GM10266 (cell line): Measurements from ENCODE around the gene NFKBIL1.
A peak's percentile ranks its signal among the peaks of the same experiment; 100 is the strongest.

Source experiments
- DNase-seq: peaks from one replicate; pipeline ENCODE4 v3.0.0; 2012; ENCODE audit errors: extremely low spot score
- TF ChIP-seq, protein P1 (sequence below): IDR thresholded peaks from 2 replicates; pipeline ENCODE4 v1.5.1; 2012; ENCODE audit warnings: mild to moderate bottlenecking, low read depth; ENCODE audit not compliant: control insufficient read depth, insufficient read depth; ENCODE audit errors: missing control alignments

The NFKBIL1 gene

DNA sequence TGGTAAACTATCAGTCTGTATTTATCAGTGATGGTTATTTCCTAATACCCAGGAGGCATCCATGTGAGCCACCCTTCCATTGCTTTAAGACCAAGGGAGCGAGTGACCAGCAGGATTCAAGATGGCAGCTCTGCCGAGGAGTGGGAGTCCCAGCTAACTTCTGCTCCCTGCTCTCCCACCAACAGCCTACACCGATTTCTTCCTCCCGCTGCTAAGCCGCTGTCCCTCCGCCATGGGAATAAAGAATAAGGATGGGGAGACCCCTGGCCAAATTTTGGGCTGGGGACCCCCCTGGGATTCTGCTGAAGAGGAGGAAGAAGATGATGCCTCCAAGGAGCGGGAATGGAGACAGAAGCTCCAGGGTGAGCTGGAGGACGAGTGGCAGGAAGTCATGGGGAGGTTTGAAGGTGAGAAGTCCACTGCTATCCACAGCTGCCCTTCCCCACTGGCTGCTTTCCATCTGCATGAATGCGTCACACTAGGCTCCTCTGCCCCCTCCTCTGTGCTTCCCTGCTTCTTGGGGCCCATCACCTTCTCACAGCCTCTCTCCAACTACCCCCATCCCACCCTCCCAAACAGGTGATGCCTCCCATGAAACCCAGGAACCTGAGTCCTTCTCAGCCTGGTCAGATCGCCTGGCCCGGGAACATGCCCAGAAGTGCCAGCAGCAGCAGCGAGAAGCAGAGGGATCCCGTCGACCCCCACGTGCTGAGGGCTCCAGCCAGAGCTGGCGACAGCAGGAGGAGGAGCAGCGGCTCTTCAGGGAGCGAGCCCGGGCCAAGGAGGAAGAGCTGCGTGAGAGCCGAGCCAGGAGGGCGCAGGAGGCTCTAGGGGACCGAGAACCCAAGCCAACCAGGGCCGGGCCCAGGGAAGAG is 10.3 kb downstream of the NFKBIL1 start:
- TF ChIP-seq, protein P1, sequence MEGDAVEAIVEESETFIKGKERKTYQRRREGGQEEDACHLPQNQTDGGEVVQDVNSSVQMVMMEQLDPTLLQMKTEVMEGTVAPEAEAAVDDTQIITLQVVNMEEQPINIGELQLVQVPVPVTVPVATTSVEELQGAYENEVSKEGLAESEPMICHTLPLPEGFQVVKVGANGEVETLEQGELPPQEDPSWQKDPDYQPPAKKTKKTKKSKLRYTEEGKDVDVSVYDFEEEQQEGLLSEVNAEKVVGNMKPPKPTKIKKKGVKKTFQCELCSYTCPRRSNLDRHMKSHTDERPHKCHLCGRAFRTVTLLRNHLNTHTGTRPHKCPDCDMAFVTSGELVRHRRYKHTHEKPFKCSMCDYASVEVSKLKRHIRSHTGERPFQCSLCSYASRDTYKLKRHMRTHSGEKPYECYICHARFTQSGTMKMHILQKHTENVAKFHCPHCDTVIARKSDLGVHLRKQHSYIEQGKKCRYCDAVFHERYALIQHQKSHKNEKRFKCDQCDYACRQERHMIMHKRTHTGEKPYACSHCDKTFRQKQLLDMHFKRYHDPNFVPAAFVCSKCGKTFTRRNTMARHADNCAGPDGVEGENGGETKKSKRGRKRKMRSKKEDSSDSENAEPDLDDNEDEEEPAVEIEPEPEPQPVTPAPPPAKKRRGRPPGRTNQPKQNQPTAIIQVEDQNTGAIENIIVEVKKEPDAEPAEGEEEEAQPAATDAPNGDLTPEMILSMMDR, result no peak

DNA sequence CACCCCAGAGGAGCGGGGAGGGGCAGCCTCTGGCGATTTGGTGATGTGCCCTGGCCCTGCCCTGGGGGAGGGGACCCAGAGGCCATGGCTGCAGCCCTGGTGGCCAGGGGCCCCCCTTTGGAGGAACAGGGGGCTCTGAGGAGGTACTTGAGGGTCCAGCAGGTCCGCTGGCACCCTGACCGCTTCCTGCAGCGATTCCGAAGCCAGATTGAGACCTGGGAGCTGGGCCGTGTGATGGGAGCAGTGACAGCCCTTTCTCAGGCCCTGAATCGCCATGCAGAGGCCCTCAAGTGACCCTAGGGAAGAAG is 10.9 kb downstream of the NFKBIL1 start:
- TF ChIP-seq, protein P1, result no peak
- DNase-seq, result no peak

More for the DNA sequence above, 10.3 kb downstream of the NFKBIL1 start:
- no peak for DNase-seq

DNA sequence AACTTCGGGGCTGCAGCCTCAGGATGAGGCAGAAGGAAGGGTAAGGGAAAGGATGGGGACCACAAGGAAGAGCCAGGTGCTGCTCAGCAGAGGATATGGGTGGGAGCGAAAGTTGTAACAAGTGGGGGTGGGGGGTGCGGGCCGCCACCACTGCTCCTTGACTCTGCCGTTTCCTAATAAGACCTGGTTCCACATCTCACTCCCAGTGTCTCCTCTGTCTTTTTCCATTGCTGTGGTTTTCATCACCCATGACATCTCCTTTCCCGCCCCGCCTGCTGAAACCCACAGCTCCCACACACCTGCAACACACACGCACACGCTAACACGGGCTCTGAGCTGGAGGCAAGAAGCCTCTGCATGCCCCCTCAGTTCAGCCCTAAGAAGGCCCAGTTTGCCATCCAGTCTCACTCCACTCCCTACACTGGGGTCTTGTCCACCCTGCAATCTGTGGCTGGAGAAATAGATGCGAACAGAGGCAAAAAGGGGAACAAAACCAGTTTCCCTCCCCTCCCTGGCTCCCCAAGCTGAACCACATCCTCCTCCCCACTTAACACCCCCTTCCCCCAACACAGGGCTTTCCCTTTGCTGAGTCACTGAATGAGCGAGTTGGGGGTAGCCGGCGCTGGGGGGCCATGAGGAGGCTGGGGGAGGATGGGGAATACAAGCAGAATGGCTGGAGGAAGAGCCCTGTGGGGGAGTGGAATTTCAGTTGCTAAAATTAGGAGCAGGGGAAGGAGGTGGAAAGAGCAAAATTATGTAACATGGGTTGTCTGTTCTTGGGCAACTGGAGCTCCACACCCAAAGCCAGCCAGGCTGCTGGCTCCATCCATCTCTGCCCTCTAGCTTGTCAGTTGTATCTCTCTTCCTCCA is 11.5 kb downstream of the NFKBIL1 start:
- peak; percentile 68 for DNase-seq
- TF ChIP-seq, protein P1, result no peak

DNA sequence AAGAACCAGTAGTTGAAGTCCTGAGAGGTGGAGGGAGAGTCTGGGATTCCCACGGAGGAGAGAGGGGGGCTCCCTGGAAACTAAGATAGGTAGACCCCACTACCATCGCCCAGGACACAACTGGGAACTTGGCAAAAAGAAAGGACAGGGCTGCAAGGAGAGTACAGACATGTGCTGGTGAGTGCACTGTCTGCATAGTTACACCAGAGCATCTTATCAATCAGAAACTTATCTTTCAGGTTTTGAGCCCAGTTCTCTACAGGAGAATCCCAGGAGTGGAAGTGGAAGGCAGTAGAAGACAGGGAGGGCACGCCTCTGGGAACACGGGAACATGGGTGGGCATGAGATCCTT is 12.2 kb downstream of the NFKBIL1 start:
- TF ChIP-seq, protein P1, result no peak
- no peak for DNase-seq

DNA sequence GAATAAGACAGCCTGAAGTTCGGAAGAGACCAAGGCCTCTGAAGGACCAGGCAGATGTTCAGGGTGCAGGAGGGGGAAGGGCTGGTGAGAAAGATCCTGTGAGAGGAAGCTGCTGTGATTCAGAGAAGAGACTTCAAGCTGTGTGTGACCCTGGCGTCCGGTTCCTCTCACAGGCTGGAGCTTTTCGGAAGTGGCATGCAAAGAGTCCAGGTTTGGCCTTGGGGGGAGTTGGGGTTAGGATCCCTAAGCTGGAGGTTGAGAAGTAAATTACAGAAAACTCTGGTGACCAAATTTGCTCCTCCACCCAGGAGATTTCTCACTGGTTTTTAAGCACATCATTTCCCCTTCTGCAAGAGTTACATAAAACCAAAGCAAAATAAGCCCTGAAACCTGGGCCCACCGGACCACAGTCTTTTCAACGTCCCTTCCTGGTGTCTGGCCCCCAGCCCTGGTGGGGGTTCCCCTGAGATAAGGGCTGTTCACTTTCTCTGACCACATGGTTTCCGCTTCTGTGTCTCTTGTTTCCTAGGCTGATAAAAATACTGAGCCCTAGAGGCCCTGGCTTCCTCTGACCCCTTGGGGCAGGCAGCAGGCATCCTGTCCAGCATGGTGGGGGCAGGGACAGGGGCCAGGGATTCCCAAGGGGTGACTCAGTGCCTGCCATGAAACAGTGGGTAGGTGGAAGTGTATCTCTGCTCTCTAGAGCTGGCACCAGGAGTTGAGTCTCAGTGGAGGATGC is 12.7 kb downstream of the NFKBIL1 start:
- TF ChIP-seq, protein P1, result no peak
- peak; percentile 70 for DNase-seq

DNA sequence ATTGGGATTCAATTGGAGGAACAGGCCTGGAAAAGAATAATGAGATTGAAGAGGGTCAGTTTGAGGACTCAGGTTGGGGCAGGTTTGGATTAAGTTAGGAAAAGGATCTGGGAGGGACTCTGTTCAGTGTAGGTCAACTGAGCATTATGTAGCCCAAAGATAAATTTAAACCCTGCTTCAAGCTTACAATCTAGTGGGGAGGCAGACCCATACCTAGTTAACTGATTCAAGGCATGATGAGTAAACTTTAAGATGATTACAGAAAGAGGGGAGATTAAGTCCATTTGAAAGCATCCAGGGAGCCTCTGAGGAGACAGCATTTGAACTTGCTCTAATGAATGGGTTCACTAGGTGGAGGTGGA is 13.3 kb downstream of the NFKBIL1 start:
- TF ChIP-seq, protein P1, result no peak
- no peak for DNase-seq
